H1 (cell line): ENCODE results near the gene KDM5A.

Experiments
- ASH2L ChIP-seq: fragments of 200-600, 300-600 bp; sonication (generic); IDR thresholded peaks from one replicate; pipeline ENCODE4 v1.7.1; 2017; ENCODE audit warnings: low read length
- EP300 ChIP-seq, 2 experiments: IDR thresholded peaks; 1 replicate in 1 of 2; 2 replicates in 1 of 2; pipeline ENCODE4 v1.6.1; 2011 to 2012; ENCODE audit warnings: low read depth in 2 of 2, low read length in 2 of 2, mild to moderate bottlenecking in 2 of 2, borderline replicate concordance in 1 of 2, inconsistent platforms in 1 of 2, moderate library complexity in 1 of 2
- EZH2 ChIP-seq: fragments of 200-600 bp; sonication (generic); IDR thresholded peaks from 2 replicates; pipeline ENCODE4 v1.7.1; 2012; ENCODE audit warnings: low read depth, mild to moderate bottlenecking, moderate library complexity, low read length, inconsistent platforms; ENCODE audit not compliant: severe bottlenecking
- GABPA ChIP-seq: IDR thresholded peaks from 2 replicates; pipeline ENCODE4 v1.6.1; 2011; ENCODE audit warnings: mild to moderate bottlenecking, low read length, moderate library complexity, borderline replicate concordance; ENCODE audit not compliant: insufficient read depth
- MAFK ChIP-seq: IDR thresholded peaks from 2 replicates; pipeline ENCODE4 v1.6.1; 2012; ENCODE audit warnings: low read depth, mild to moderate bottlenecking, improper control_type of control experiment, low read length
- POLR2A ChIP-seq, 2 experiments: IDR thresholded peaks; 1 replicate in 1 of 2; 2 replicates in 1 of 2; pipeline ENCODE4 v1.6.1; 2011; ENCODE audit warnings: low read depth in 2 of 2, low read length in 2 of 2, mild to moderate bottlenecking in 2 of 2; ENCODE audit errors: control extremely low read depth in 1 of 2
- POLR2AphosphoS5 ChIP-seq: IDR thresholded peaks from 2 replicates; pipeline ENCODE4 v1.6.1; 2011; ENCODE audit warnings: low read depth, low read length
- RBBP5 ChIP-seq: IDR thresholded peaks from 2 replicates; pipeline ENCODE4 v1.7.1; 2012; ENCODE audit warnings: low read depth, mild to moderate bottlenecking, inconsistent platforms, low read length, moderate library complexity, borderline replicate concordance
- RFX5 ChIP-seq: IDR thresholded peaks from 2 replicates; pipeline ENCODE4 v1.6.1; 2011; ENCODE audit warnings: low read depth, low read length, improper control_type of control experiment, borderline replicate concordance
- TAF1 ChIP-seq: IDR thresholded peaks from 2 replicates; pipeline ENCODE4 v1.6.1; 2011; ENCODE audit warnings: mild to moderate bottlenecking, low read depth, low read length
- YY1 ChIP-seq: IDR thresholded peaks from 2 replicates; pipeline ENCODE4 v1.6.1; 2011; ENCODE audit warnings: low read depth, mild to moderate bottlenecking, low read length
- ZNF274 ChIP-seq: IDR thresholded peaks from 2 replicates; pipeline ENCODE4 v1.7.0; 2012; ENCODE audit warnings: low read length, borderline replicate concordance; ENCODE audit errors: extremely low read depth
- TF ChIP-seq, protein P1 (sequence below), 3 experiments: IDR thresholded peaks; 1 replicate in 2 of 3; 2 replicates in 1 of 3; pipeline versions ENCODE4 v1.5.1 to v1.6.1; 2011; ENCODE audit warnings: low read length in 3 of 3, mild to moderate bottlenecking in 3 of 3, inconsistent platforms in 2 of 3, low read depth in 1 of 3, moderate library complexity in 1 of 3; ENCODE audit not compliant: insufficient read depth in 1 of 3; ENCODE audit errors: control extremely low read depth in 1 of 3
- TF ChIP-seq, protein P2 (sequence below): IDR thresholded peaks from 2 replicates; pipeline ENCODE4 v1.6.1; 2012; ENCODE audit warnings: inconsistent platforms

DNA sequence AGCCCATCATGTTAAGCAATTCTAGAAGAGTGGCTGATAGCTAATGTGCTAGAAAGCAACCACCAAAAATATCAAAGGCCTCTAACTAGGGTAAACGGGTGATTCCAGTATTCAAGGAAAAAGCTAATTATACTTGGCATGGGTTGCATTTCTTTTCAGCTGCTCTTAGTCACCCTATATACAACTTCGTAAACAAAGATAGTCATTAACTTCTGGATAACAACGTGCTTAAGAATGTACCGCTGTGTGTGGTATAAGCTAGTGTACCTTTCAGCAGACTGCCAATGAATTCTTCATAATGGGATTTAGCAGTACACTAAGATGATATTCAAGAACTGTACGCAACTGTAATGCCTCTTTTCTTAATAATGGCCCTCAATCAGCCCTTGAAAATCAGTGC is 84.3 kb downstream of the KDM5A start:
- TF ChIP-seq EZH2 (no peak), POLR2AphosphoS5 (no peak), EP300 (IDR thresholded peaks at IDR 0.05; ENCODE audit: borderline replicate concordance in 1 of 2, low read depth in 2 of 2, low read length in 2 of 2) (no peak), MAFK (no peak), RBBP5 (no peak), GABPA (no peak), ASH2L (no peak), TAF1 (no peak), RFX5 (no peak), YY1 (no peak), ZNF274 (no peak), POLR2A (IDR thresholded peaks at IDR 0.05; ENCODE audit: control extremely low read depth in 1 of 2, low read depth in 2 of 2, low read length in 2 of 2) (no peak)
- TF ChIP-seq, protein P1, sequence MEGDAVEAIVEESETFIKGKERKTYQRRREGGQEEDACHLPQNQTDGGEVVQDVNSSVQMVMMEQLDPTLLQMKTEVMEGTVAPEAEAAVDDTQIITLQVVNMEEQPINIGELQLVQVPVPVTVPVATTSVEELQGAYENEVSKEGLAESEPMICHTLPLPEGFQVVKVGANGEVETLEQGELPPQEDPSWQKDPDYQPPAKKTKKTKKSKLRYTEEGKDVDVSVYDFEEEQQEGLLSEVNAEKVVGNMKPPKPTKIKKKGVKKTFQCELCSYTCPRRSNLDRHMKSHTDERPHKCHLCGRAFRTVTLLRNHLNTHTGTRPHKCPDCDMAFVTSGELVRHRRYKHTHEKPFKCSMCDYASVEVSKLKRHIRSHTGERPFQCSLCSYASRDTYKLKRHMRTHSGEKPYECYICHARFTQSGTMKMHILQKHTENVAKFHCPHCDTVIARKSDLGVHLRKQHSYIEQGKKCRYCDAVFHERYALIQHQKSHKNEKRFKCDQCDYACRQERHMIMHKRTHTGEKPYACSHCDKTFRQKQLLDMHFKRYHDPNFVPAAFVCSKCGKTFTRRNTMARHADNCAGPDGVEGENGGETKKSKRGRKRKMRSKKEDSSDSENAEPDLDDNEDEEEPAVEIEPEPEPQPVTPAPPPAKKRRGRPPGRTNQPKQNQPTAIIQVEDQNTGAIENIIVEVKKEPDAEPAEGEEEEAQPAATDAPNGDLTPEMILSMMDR (IDR thresholded peaks at IDR 0.05; ENCODE audit: control extremely low read depth in 1 of 3, insufficient read depth in 1 of 3, low read depth in 1 of 3, low read length in 3 of 3), result no peak
- TF ChIP-seq, protein P2, sequence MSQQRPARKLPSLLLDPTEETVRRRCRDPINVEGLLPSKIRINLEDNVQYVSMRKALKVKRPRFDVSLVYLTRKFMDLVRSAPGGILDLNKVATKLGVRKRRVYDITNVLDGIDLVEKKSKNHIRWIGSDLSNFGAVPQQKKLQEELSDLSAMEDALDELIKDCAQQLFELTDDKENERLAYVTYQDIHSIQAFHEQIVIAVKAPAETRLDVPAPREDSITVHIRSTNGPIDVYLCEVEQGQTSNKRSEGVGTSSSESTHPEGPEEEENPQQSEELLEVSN, result no peak
